GM18861 (cell line): ENCODE results near the gene SAPCD2.
A peak's percentile ranks its signal among the peaks of the same experiment; 100 is the strongest.
"Not testable (repeated sequence)": the region's sequence is repeated elsewhere in the genome, so short reads cannot be mapped to it uniquely, and the experiment has no call there.

Source experiments
- ATAC-seq: cut with Tn5 transposase; IDR thresholded peaks from one replicate; pipeline ENCODE4 v1.9.1; 2021; ENCODE audit not compliant: unreplicated experiment

SAPCD2 gene

GRCh38 chr9:137033481-137033880 is 36.9 kb downstream of the SAPCD2 start:
- ATAC-seq = not testable (repeated sequence)

GRCh38 chr9:137032858-137033257 is 37.5 kb downstream of the SAPCD2 start:
- no peak for ATAC-seq

GRCh38 chr9:137031904-137032640 is 38.3 kb downstream of the SAPCD2 start, which contains the start of gene FUT7:
Gene FUT7 (minus strand): TSS chr9:137032088. CDS start chr9:137031991, 97 bp downstream.
- ATAC-seq = no peak

GRCh38 chr9:137030538-137031527 is 39.5 kb downstream of the SAPCD2 start:
- no peak for ATAC-seq

GRCh38 chr9:137030006-137030405 is 40.4 kb downstream of the SAPCD2 start:
- no peak for ATAC-seq

- peak; percentile 31 for ATAC-seq
Measured at GRCh38 chr9:137029058-137029936, 41.1 kb downstream of the SAPCD2 start.

- peak; percentile 27 for ATAC-seq
Measured at GRCh38 chr9:137028263-137029057, 41.9 kb downstream of the SAPCD2 start.

- no peak for ATAC-seq
Measured at GRCh38 chr9:137027369-137028262, 42.7 kb downstream of the SAPCD2 start, which contains the start of gene ABCA2. Gene ABCA2 (minus strand): TSS chr9:137028237. CDS start chr9:137028140, 97 bp downstream.

GRCh38 chr9:137026828-137027227 is 43.5 kb downstream of the SAPCD2 start:
- ATAC-seq = no peak

GRCh38 chr9:137026384-137026783 is 44.0 kb downstream of the SAPCD2 start:
- ATAC-seq = no peak

GRCh38 chr9:137025517-137025966 is 44.8 kb downstream of the SAPCD2 start:
- ATAC-seq = no peak

GRCh38 chr9:137023583-137023991 is 46.8 kb downstream of the SAPCD2 start:
- no peak for ATAC-seq

GRCh38 chr9:137023157-137023556 is 47.2 kb downstream of the SAPCD2 start:
- no peak for ATAC-seq

GRCh38 chr9:137022662-137023008 is 47.7 kb downstream of the SAPCD2 start:
- no peak for ATAC-seq

- ATAC-seq = no peak
Measured at GRCh38 chr9:137021979-137022661, 48.2 kb downstream of the SAPCD2 start.

GRCh38 chr9:137021568-137021978 is 48.8 kb downstream of the SAPCD2 start:
- ATAC-seq = no peak

GRCh38 chr9:137020771-137021567 is 49.4 kb downstream of the SAPCD2 start:
- no peak for ATAC-seq
